GM18868 (cell line): ENCODE measurements around the gene GLCCI1.

ENCODE experiments used
- ATAC-seq: cut with Tn5 transposase; IDR thresholded peaks from one replicate; pipeline ENCODE4 v1.9.1; 2021; ENCODE audit warnings: mild to moderate bottlenecking, moderate library complexity; ENCODE audit not compliant: unreplicated experiment

Gene GLCCI1

GRCh38 chr7:8126601-8127167 lies 158.1 kb downstream of the GLCCI1 start:
- no peak for ATAC-seq

GRCh38 chr7:8128449-8129317 lies 160.1 kb downstream of the GLCCI1 start:
- no peak for ATAC-seq

GRCh38 chr7:8129318-8129659 lies 160.7 kb downstream of the GLCCI1 start:
- ATAC-seq, result no peak

DNA sequence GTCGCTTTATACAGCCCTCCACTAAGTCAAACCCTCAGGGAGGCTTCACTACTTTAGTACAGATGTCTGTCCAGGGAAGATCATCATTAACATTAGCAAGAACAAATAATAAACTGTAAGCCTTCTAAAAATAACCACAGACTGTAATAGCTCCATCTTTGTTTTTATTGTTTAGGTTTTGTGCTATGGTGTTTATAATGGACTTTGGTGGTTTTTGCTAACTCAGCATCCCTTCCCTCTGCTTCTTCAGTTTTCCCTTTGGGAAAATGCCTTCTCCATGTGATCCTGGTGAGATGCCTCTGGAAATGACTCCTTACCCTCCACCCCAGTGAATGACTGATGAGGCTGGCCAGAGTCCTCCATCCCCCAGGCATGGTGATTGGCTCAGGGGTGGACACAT lies 162.1 kb downstream of the GLCCI1 start:
- ATAC-seq, result no peak

GRCh38 chr7:8131694-8132605 lies 163.4 kb downstream of the GLCCI1 start:
- ATAC-seq, result peak; percentile 41

DNA sequence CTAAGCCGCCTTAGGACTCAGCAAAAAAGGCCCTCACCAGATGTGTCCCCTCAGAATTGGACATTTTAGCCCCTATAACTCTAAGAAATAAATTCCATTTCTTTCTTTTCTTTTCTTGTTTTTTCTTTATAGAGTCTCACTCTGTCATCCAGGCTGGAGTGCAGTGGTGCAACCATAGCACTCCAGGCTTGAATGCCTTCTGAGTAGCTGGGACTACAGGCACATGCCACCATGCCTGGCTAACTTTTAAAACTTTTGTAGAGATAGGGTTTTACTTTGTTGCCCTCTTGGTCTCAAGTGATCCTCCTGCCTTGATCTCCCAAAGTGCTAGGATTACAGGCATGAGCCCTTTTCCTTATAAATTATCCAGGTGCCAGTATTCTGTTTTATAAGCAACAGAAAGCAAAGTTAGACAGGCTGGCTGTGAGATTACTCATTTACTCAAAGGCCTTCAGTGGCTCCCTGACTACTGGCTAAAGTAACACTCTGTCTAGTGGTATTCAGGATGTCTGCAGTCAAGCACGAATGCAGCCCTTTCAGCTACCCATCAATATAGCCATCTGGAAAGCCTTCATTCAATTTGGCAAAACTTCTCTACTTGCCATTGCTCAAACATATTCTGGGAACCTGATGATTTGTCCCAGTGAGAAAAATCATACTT lies 164.7 kb downstream of the GLCCI1 start:
- no peak for ATAC-seq

- peak; percentile 73 for ATAC-seq
Observed at GRCh38 chr7:8134089-8134733, 165.6 kb downstream of the GLCCI1 start.

GRCh38 chr7:8135417-8135816 lies 166.8 kb downstream of the GLCCI1 start:
- no peak for ATAC-seq

- no peak for ATAC-seq
Observed at GRCh38 chr7:8136051-8136730, 167.6 kb downstream of the GLCCI1 start.
